GM12878 (cell line): Measurements from ENCODE around the gene IDS. TPM values are rescaled to one million over a fixed set of nuclear protein-coding genes. Genes with fewer than 3 reads are reported as not detected.

ENCODE experiments used
- ATF2 ChIP-seq: IDR thresholded peaks from 2 replicates; pipeline ENCODE4 v1.6.1; 2012; ENCODE audit warnings: low read length, inconsistent platforms
- CEBPB ChIP-seq, 2 experiments: fragments of 150-350 bp in 1 of 2; IDR thresholded peaks; 2 replicates each; pipeline ENCODE4 v1.6.1; 2012 to 2014; ENCODE audit warnings: low read depth in 2 of 2, low read length in 2 of 2, borderline replicate concordance in 1 of 2, inconsistent platforms in 1 of 2
- CHD2 ChIP-seq: IDR thresholded peaks from 2 replicates; pipeline ENCODE4 v1.6.1; 2011; ENCODE audit warnings: low read depth, low read length, improper control_type of control experiment, borderline replicate concordance
- E4F1 ChIP-seq: fragments of 450-650 bp; IDR thresholded peaks from 2 replicates; pipeline ENCODE4 v1.6.1; 2018; ENCODE audit warnings: borderline replicate concordance, mild to moderate bottlenecking; ENCODE audit not compliant: partially characterized antibody
- EED ChIP-seq: sonication (generic); IDR thresholded peaks from 2 replicates; pipeline ENCODE4 v1.6.1; 2016; ENCODE audit warnings: antibody characterized with exemption, low read depth
- ELK1 ChIP-seq: IDR thresholded peaks from 2 replicates; pipeline ENCODE4 v1.6.1; 2012; ENCODE audit warnings: low read depth, low read length, improper control_type of control experiment
- EP300 ChIP-seq, 2 experiments: fragments of 150-350 bp in 1 of 2; IDR thresholded peaks; 2 replicates each; pipeline ENCODE4 v1.6.1; 2011 to 2012; ENCODE audit warnings: low read depth in 2 of 2, low read length in 2 of 2, borderline replicate concordance in 1 of 2, improper control_type of control experiment in 1 of 2, inconsistent platforms in 1 of 2; ENCODE audit not compliant: control insufficient read depth in 1 of 2
- HDAC6 ChIP-seq: fragments of 200-600 bp; sonication (generic); IDR thresholded peaks from one replicate; pipeline ENCODE4 v1.8.0; 2017; ENCODE audit warnings: antibody characterized with exemption; ENCODE audit not compliant: unreplicated experiment
- PAX5 ChIP-seq: IDR thresholded peaks from 2 replicates; pipeline ENCODE4 v1.6.1; 2011; ENCODE audit warnings: low read depth, low read length, borderline replicate concordance
- PKNOX1 ChIP-seq: fragments of 450-650 bp; IDR thresholded peaks from 2 replicates; pipeline ENCODE4 v1.6.1; 2016; ENCODE audit warnings: mild to moderate bottlenecking
- RAD51 ChIP-seq: fragments of 450-650 bp; IDR thresholded peaks from 2 replicates; pipeline ENCODE4 v1.6.1; 2016; ENCODE audit warnings: moderate library complexity, mild to moderate bottlenecking, inconsistent platforms
- RELB ChIP-seq: fragments of 450-650 bp; IDR thresholded peaks from 2 replicates; pipeline ENCODE4 v1.6.1; 2017; ENCODE audit warnings: low read depth, mild to moderate bottlenecking, moderate library complexity
- SIX5 ChIP-seq: IDR thresholded peaks from 2 replicates; pipeline ENCODE4 v1.6.1; 2011; ENCODE audit warnings: mild to moderate bottlenecking, low read depth, low read length, moderate library complexity; ENCODE audit not compliant: severe bottlenecking
- SKIL ChIP-seq: fragments of 450-650 bp; IDR thresholded peaks from 2 replicates; pipeline ENCODE4 v1.6.1; 2017; ENCODE audit warnings: mild to moderate bottlenecking, low read depth, inconsistent platforms; ENCODE audit not compliant: poor library complexity, severe bottlenecking
- SREBF2 ChIP-seq: IDR thresholded peaks from 2 replicates; pipeline ENCODE4 v1.6.1; 2012; ENCODE audit warnings: mild to moderate bottlenecking, low read length
- ZBTB33 ChIP-seq: fragments of 450-650 bp; IDR thresholded peaks from 2 replicates; pipeline ENCODE4 v1.6.1; 2017; ENCODE audit warnings: mild to moderate bottlenecking
- ZNF207 ChIP-seq: fragments of 450-650 bp; IDR thresholded peaks from 2 replicates; pipeline ENCODE4 v1.6.1; 2014; ENCODE audit warnings: antibody characterized with exemption, mild to moderate bottlenecking, borderline replicate concordance
- polyA plus RNA-seq, 11 experiments: library from polyadenylated mRNA; depleted of rRNA in 4 of 11; unstranded in 6 of 11; stranded (reverse) in 5 of 11; fragments of >200 nt; fragmentation: Nextera tagmentation in 4 of 11; fragmentation: Illumina TruSeq in 1 of 11; extraction: Ambion mirVana in 4 of 11; extraction: Trizol in 1 of 11; gene quantifications; 1 replicate in 1 of 11; 2 replicates in 10 of 11; pipeline versions ENCODE4 v1.2.1 to v1.2.3, GENCODE V29; 2011 to 2016; ENCODE audit warnings: inconsistent platforms in 2 of 11, missing spikeins in 2 of 11, low read depth in 1 of 11
- total RNA-seq, 4 experiments: library from RNA; depleted of rRNA in 3 of 4; stranded (reverse); fragments of >200 nt in 3 of 4; fragmentation: Illumina TruSeq in 1 of 4; extraction: Trizol in 1 of 4; gene quantifications; 2 replicates each; pipeline versions ENCODE4 v1.2.1 to v1.2.3, GENCODE V29; 2013 to 2021

The IDS gene
- total and polyA plus RNA-seq, 10 of the 15 experiments (the other 5 are each of a cell fraction or from before 2014, with no cell fraction given), result 6.1 to 79.1 (median 51.7) TPM

- 0 out of 2 replicates have a peak, but pooled peaks have one; percentile 38 for TF ChIP-seq ATF2
- TF ChIP-seq SIX5, result no peak
- TF ChIP-seq ZBTB33, result no peak
- no peak for TF ChIP-seq PKNOX1
- TF ChIP-seq RAD51, result no peak
- no peak for TF ChIP-seq CHD2
- TF ChIP-seq E4F1, result no peak
- peak; percentile 67 for TF ChIP-seq EED
- no peak for TF ChIP-seq PAX5
- TF ChIP-seq HDAC6, result no peak
- TF ChIP-seq ZNF207, result no peak
- TF ChIP-seq ELK1, result no peak
- TF ChIP-seq SREBF2, result no peak
- TF ChIP-seq SKIL, result no peak
- TF ChIP-seq RELB, result 0 out of 2 replicates have a peak, but pooled peaks have one; percentile 17
- TF ChIP-seq CEBPB (IDR thresholded peaks at IDR 0.05; ENCODE audit: borderline replicate concordance in 1 of 2, low read depth in 2 of 2, low read length in 2 of 2), result no peak
- peak in 1 of 2 experiments; percentile 70; a peak in 1 of 4 replicates for TF ChIP-seq EP300 (IDR thresholded peaks at IDR 0.05; ENCODE audit: borderline replicate concordance in 1 of 2, control insufficient read depth in 1 of 2, low read depth in 2 of 2, low read length in 2 of 2)
Observed at GRCh38 chrX:149531599-149531998, 26.5 kb upstream of the IDS start (continued).
